ENCODE measurements around the gene ARHGEF12.

ARHGEF12 gene

DNA sequence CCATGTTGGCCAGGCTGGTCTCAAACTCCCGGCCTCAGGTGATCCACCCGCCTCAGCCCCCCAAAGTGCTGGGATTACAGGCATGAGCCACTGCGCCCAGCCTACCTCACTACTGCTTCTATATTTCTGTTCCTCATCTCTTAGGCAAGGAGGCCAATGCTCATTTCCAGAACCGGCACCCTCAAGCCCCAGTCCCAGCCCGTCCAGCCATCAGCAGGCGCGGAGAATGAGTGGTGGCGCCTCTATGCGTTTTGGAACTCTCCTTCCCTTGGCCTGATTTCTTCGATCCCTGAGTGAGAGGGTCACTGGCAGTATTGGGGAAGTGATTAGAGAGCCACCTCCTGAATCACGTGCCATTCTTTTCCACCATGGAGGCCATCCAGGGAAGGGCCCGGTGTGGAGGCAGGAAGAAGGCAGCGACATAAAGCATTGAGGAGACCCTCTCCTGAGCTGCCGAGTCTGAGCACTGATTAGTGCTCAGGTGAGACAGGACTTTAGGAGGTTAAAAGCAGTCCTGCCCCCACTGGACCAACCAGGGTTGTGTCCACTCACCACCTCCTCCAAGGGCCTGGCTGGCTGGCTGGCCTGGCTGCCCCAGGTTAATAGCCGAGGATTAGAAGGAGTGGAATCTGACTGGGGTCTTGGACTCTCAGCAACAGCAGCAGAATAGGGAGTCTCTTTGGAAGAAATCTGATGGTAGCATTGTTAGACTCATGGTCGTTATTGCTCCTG, 184.0 kb downstream of the ARHGEF12 start:
- no peak for DNase-seq
- H3K27ac Mint-ChIP-seq: no peak overlapping the region
- H3K4me1 Mint-ChIP-seq (ENCODE audit: low read depth): peaks cover 4% of the 10 kb centered on the region
- no peak overlapping the region for H3K4me3 Mint-ChIP-seq
- no peaks in the 10 kb centered on the region for H3K9me3 Mint-ChIP-seq
- peaks cover 68% of the 10 kb centered on the region for H3K27me3 Mint-ChIP-seq
- no peaks in the 10 kb centered on the region for H3K36me3 Mint-ChIP-seq (ENCODE audit: low read depth)

DNA sequence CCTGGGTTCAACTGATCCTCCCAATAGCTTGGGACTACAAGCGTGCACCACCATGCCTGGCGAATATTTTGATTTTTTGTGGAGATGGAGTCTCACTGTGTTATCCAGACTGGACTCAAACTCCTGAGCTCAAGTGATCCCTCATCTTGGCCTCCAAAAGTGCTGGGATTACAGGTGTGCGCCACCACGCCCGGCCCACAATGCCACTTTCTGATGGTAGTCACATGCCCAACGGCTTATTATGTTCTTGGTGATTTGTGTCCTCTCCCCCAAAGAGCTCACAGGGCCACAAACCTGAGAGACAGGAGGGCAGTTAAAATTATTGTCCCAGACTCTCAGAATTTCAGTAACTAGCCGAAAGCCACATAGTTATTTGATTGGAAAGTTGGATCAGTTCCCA, 185.0 kb downstream of the ARHGEF12 start:
- H3K4me1 Mint-ChIP-seq (ENCODE audit: low read depth): peaks cover 4% of the 10 kb centered on the region
- peaks cover 67% of the 10 kb centered on the region for H3K27me3 Mint-ChIP-seq
- H3K4me3 Mint-ChIP-seq: no peak overlapping the region
- no peaks in the 10 kb centered on the region for H3K9me3 Mint-ChIP-seq
- DNase-seq: no peak
- H3K27ac Mint-ChIP-seq: no peak overlapping the region
- no peaks in the 10 kb centered on the region for H3K36me3 Mint-ChIP-seq (ENCODE audit: low read depth)

DNA sequence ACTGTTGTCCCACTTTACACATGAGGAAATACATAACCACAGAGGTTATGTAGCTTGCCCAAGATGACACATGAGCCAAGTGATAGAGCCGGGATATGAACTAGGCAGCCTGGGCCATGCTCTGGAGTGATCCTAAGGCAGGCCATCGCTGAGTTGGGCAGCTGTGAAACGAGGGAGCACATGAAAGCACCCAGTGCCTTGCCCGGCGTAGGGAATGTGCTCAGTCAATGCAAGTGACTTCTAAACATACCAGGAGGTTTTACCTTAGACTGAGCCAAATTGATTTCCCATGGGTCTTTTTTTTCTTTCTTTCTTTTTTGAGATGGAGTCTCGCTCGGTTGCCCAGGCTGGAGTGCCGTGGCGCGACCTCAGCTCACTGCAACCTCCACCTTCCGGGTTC, 185.8 kb downstream of the ARHGEF12 start:
- Mint-ChIP-seq H3K27me3 (peaks cover 71% of the 10 kb centered on the region), H3K9me3 (no peaks in the 10 kb centered on the region), H3K4me1 (ENCODE audit: low read depth) (no peaks in the 10 kb centered on the region), H3K36me3 (ENCODE audit: low read depth) (no peaks in the 10 kb centered on the region), H3K4me3 (no peak overlapping the region), H3K27ac (no peak overlapping the region)
- no peak for DNase-seq

DNA sequence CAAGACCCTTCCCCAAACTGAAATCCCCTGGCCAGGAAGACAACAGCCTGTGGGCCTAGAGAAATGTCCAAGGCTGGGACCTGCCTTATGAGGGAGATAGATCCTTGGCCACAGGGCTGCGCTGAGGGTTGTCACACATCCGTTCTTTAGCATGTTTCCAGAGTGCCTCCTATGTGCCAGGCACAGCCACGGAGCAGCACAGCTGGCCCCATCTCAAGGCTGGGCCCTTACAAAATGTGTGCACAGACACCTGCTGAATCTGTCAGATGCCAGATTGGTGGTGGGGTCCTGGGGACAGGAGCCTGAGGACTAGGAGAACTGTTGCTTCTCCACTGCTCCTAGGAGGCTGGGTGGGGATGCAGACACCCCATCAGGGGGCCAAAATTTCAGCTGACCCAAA, 186.5 kb downstream of the ARHGEF12 start:
- no peaks in the 10 kb centered on the region for H3K36me3 Mint-ChIP-seq (ENCODE audit: low read depth)
- H3K4me1 Mint-ChIP-seq (ENCODE audit: low read depth): no peaks in the 10 kb centered on the region
- H3K4me3 Mint-ChIP-seq: no peak overlapping the region
- H3K27me3 Mint-ChIP-seq: peaks cover 68% of the 10 kb centered on the region
- DNase-seq: no peak
- H3K9me3 Mint-ChIP-seq: no peaks in the 10 kb centered on the region
- no peak overlapping the region for H3K27ac Mint-ChIP-seq

DNA sequence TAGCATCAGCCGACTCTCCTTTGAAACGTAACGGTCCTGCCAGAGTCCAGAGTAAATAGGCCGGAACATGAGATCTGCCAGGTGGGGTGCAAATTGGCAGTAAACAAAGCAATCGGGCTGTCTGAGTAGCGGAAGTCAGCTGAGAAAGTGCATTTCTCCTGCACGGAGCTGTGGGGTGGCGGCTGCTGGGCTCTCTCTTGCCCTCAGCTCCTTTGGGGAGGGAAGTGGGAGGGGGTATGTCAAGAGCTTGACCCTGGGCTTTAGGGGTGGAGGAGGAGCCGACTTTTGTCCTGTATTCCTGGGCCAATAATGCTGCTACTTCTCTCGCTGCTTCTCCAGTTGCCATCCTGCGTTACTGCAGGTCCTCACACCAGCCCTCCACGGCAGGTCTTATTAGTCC, 187.0 kb downstream of the ARHGEF12 start:
- no peak for DNase-seq
- no peaks in the 10 kb centered on the region for H3K4me1 Mint-ChIP-seq (ENCODE audit: low read depth)
- no peaks in the 10 kb centered on the region for H3K9me3 Mint-ChIP-seq
- no peak overlapping the region for H3K4me3 Mint-ChIP-seq
- peaks cover 64% of the 10 kb centered on the region for H3K27me3 Mint-ChIP-seq
- no peaks in the 10 kb centered on the region for H3K36me3 Mint-ChIP-seq (ENCODE audit: low read depth)
- H3K27ac Mint-ChIP-seq: no peak overlapping the region

DNA sequence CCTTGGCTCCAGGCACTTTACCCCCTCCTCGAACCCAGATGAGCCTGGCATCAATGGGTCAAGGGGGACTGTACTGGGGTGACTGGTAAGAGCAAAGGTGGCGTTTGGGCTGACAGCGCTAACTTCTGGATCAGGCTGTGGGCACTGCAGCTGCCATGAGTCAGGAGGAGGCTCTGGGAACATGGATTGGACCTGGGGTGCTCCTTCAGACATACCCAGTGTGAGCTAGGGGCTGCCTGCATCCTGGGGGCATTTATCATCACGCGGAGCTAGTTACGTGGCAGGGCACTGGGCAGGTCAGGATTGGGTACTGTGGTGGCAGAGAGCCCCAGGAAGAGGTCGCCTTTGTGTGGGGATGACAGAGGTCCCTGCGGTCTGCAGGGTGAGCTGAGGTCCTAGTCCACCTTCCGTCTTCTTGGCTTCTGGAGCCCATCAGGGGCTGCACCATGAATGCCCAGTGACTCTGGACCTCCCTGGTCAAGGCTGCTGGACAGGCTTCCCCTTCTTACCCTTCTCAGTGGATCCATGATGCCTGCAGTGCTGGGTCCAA, 188.4 kb downstream of the ARHGEF12 start:
- peaks cover 72% of the 10 kb centered on the region for H3K27me3 Mint-ChIP-seq
- no peaks in the 10 kb centered on the region for H3K36me3 Mint-ChIP-seq (ENCODE audit: low read depth)
- H3K27ac Mint-ChIP-seq: no peak overlapping the region
- no peak overlapping the region for H3K4me3 Mint-ChIP-seq
- no peaks in the 10 kb centered on the region for H3K9me3 Mint-ChIP-seq
- no peaks in the 10 kb centered on the region for H3K4me1 Mint-ChIP-seq (ENCODE audit: low read depth)
- DNase-seq: no peak

DNA sequence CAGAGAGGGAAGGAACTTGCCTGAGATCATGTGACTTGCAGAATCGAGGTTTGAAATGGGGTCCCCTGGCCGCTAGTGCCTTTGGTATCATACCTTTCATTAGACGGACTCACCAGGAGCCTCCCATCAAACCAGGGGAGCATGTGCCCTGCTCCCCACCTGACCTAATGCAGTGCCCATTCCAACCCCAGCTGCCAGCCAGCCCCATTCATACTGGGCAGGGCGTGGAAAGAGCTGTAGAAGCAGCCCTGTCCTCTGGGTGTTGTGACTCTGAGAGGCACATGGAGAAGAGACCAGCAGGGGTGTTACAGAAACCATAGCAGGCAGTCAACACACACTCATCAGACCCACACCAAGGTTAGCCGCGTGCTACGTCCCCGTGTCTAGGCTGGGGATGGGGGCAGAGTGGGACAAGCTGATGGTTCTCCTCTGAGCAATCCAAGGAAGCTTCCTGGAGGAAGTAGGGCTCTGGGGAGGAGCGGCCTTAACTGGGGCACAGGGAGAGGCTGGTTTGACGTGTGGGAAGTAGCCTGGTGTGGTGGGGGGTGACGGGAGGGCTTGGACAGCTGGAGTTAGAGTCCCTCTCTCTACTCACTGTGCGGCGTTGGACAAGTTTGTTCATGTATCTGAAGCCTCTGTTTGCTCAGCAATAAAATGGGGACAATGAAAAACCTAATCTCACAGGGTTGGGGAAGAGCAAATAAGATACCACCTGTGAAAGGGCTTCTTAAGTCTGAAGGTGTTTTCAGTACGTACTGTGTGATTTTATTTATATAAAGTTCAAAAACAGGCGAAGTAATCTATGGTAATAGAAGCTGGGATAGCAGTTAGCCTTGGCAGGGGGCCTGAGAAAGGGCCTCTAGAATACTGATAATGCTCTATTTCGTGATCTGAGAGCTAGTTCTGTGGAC, 189.3 kb downstream of the ARHGEF12 start:
- Mint-ChIP-seq H3K27me3 (peaks cover 71% of the 10 kb centered on the region), H3K36me3 (ENCODE audit: low read depth) (no peaks in the 10 kb centered on the region), H3K9me3 (no peaks in the 10 kb centered on the region), H3K4me3 (no peak overlapping the region), H3K4me1 (ENCODE audit: low read depth) (no peaks in the 10 kb centered on the region), H3K27ac (no peak overlapping the region)
- DNase-seq: no peak

DNA sequence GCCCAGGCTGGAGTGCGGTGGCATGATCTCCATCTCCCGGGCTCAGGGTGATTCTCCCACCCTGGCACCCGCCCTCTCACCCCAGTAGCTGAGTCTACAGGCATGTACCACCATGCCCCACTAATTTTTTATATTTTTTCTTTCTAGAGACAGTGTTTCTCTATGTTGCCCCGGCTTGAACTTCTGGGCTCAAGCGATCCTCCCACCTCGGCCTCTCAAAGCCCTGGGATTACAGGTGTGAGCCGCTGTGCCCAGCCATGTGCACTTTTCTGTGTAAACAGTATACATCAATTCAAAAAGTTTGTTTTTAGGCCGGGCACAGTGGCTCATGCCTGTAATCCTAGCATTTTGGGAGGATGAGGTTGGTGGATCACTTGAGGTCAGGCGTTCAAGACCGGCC, 190.0 kb downstream of the ARHGEF12 start:
- Mint-ChIP-seq H3K27ac (no peak overlapping the region), H3K4me1 (ENCODE audit: low read depth) (no peaks in the 10 kb centered on the region), H3K4me3 (no peak overlapping the region), H3K27me3 (peaks cover 66% of the 10 kb centered on the region), H3K36me3 (ENCODE audit: low read depth) (no peaks in the 10 kb centered on the region), H3K9me3 (no peaks in the 10 kb centered on the region)
- DNase-seq: no peak

DNA sequence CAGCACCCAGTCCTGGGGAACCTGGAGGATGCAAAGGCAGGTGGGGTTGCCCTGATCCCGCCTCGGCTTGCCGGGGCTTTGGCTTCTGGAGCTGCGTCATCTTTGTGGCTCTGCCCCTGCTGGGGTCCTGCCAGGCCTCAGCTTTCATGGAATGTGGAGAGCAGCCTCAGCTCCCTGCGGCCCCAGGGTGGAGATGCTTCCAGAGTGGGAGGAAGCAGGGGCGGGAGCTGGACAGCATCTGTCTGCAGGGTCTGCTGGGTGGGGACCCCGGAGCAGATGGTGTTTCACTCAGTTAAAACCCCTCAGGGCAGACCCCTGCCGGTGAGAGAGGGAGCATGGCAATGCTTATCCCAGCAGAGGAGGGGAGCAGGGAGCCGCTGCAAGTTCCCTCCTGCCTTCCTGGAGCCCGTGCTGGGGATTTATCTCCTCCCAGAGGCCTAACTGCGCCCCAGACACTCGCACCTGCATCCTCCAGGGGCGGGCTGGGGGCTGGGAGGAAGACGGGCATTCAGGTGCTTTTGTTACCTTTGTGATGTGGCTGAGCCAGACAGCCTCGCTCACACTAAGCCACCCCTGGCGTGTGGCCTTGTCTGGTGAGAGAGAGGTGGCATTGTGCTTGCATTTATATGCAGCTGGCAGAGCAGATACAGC, 191.0 kb downstream of the ARHGEF12 start:
- Mint-ChIP-seq H3K36me3 (ENCODE audit: low read depth) (no peaks in the 10 kb centered on the region), H3K27me3 (peaks cover 61% of the 10 kb centered on the region)

DNA sequence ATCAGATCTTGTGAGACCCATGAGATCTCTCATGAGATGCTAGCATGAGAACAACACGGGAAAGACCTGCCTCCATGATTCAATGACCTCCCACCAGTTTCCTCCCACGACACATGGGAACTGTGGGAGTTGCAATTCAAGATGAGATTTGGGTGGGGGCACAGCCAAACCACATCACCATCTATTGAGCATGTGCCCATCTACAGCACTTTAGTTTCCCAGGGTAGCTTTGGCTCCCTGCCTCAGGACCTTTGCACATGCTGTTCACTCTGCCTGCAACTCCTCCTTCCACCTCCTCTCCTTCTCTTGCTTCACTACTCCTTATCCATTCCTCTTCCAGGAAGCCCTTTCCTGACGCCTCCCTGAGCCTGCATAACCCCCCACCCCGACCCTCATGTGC, 192.5 kb downstream of the ARHGEF12 start:
- no peaks in the 10 kb centered on the region for H3K36me3 Mint-ChIP-seq (ENCODE audit: low read depth)
- H3K27ac Mint-ChIP-seq: no peak overlapping the region
- H3K9me3 Mint-ChIP-seq: no peaks in the 10 kb centered on the region
- peaks cover 57% of the 10 kb centered on the region for H3K27me3 Mint-ChIP-seq
- no peak for DNase-seq
- H3K4me3 Mint-ChIP-seq: no peak overlapping the region
- no peaks in the 10 kb centered on the region for H3K4me1 Mint-ChIP-seq (ENCODE audit: low read depth)

More for the DNA sequence above, 191.0 kb downstream of the ARHGEF12 start:
- Mint-ChIP-seq H3K9me3 (no peaks in the 10 kb centered on the region), H3K4me1 (ENCODE audit: low read depth) (no peaks in the 10 kb centered on the region), H3K27ac (no peak overlapping the region), H3K4me3 (no peak overlapping the region)
- no peak for DNase-seq

DNA sequence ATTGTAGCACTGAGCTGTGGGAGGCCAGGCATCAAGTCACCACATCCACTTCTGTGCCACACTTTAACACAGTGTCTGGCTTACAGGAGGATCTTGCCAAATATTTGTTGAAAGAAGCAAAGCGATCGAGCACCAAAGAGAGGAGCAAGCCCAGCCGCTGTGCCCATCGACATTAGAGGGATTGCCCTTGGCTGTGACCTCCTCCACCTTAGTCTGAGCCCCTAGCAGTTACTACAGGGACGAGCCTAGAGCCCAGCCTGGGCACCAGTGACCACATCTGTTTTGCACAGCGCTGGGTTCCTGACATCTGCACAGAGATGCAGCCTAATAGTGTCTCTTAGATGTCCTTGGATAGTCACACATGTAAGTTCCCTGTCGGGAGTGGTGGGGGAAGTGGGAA, 193.0 kb downstream of the ARHGEF12 start:
- peaks cover 58% of the 10 kb centered on the region for H3K27me3 Mint-ChIP-seq
- no peak for DNase-seq
- no peaks in the 10 kb centered on the region for H3K9me3 Mint-ChIP-seq
- no peak overlapping the region for H3K27ac Mint-ChIP-seq
- H3K4me3 Mint-ChIP-seq: no peak overlapping the region
- H3K36me3 Mint-ChIP-seq (ENCODE audit: low read depth): no peaks in the 10 kb centered on the region
- H3K4me1 Mint-ChIP-seq (ENCODE audit: low read depth): no peaks in the 10 kb centered on the region

DNA sequence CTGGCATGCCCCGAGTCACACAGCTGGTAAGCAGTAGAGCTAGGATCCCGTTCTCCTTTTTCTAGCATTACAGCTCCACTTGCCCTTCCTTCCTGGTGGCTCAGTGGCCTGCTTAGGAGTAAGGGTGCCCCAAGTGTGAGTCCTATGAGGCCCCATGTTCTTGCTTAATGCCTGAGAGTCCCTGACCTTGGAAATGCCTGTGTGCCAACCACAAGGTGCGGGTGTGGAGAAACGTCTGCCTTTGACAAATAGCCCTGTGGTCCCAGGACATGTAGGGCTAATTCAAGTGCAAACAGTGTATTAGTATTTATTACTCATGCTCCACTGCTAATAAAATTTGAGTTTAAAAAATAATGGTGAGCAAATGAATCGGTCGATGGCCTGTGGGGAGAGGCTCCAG, 193.7 kb downstream of the ARHGEF12 start:
- Mint-ChIP-seq H3K4me1 (ENCODE audit: low read depth) (no peaks in the 10 kb centered on the region), H3K27me3 (peaks cover 56% of the 10 kb centered on the region), H3K4me3 (no peak overlapping the region), H3K27ac (no peak overlapping the region), H3K36me3 (ENCODE audit: low read depth) (no peaks in the 10 kb centered on the region), H3K9me3 (no peaks in the 10 kb centered on the region)
- DNase-seq: no peak

DNA sequence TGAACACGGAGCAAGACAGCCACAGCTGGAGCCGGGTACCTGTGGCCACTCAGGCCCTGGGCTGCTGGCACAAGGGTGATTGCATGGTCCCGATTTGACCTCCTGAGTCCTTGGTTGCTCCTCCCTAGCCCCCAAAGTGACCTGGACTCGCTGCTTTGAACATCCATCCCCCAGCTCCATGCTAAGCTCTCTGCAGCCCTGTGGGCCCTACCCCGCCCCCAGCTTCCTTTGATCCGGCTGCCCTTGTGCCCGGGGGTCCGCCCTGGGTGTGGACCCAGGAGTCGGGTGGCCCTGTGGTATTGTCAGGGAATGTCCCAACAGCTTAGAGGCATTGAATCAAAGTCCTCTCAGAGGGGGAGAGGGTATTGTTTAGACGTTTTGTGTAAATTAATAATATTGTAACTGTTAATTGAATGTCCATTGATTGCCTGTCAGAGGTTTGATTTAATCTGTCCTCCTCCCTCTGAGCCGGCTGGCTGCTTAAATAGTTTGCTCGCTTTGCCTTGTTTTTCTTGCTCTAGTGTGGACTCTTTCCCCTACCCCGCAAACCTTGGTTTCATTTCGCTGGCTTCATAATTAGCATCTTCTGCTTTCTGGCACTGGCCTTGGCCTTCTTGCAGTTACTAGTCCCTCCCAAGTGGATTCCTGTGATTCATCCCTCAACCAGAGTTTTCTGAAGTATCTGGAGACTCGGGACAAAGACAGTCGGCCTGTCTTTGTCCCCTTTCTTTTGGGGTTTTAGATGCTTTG, 196.0 kb downstream of the ARHGEF12 start:
- Mint-ChIP-seq H3K27ac (no peak overlapping the region), H3K27me3 (peaks cover 34% of the 10 kb centered on the region), H3K4me3 (no peak overlapping the region), H3K36me3 (ENCODE audit: low read depth) (no peaks in the 10 kb centered on the region), H3K4me1 (ENCODE audit: low read depth) (no peaks in the 10 kb centered on the region), H3K9me3 (no peaks in the 10 kb centered on the region)
- no peak for DNase-seq

DNA sequence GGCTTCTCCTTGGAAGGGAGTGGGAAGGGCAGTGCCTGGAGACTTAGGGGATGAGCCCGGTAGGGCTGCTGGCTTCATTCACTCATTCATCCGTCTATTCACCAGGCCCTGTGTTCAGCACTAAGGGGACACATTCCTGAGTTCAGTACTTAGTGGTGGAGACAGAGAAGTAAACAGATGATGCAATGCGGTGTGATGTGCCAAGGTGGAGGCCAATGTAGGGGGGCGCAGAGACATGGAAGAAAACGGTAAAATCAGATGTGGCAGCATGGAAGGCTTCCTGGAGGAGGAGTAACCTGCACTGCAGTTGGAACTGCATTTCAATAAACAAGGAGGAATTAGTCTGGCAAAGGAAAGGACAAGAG, 196.6 kb downstream of the ARHGEF12 start:
- Mint-ChIP-seq H3K27me3 (peaks cover 34% of the 10 kb centered on the region), H3K4me1 (ENCODE audit: low read depth) (no peaks in the 10 kb centered on the region), H3K36me3 (ENCODE audit: low read depth) (no peaks in the 10 kb centered on the region), H3K4me3 (no peak overlapping the region), H3K9me3 (no peaks in the 10 kb centered on the region), H3K27ac (no peak overlapping the region)
- DNase-seq: no peak

Measured in activated T-cell treated with anti-CD3 and anti-CD28 coated beads, Interleukin-2, amount 50 U/mL, for 24 hours (primary cell).